HAP-1 (cell line): ENCODE data around the gene SLCO6A1.

Experiments
- DNase-seq, 2 experiments: peaks; one replicate each; pipeline ENCODE4 v3.0.0-alpha.2; 2016 to 2020; ENCODE audit warnings: low spot score in 2 of 2
- H3K27me3 ChIP-seq: fragments of 250-450 bp; sonication (Bioruptor Pico); 2 replicates; pipeline ENCODE4 v1.5.1; 2020; ENCODE audit warnings: low read depth, mild to moderate bottlenecking, moderate library complexity
- H3K36me3 ChIP-seq: fragments of 250-450 bp; sonication (Bioruptor Pico); replicated peaks from 2 replicates; pipeline ENCODE4 v1.5.1; 2020; ENCODE audit warnings: mild to moderate bottlenecking
- H3K4me1 ChIP-seq: fragments of 250-450 bp; sonication (Bioruptor Pico); 2 replicates; pipeline ENCODE4 v1.5.1; 2020; ENCODE audit warnings: mild to moderate bottlenecking
- H3K4me3 ChIP-seq: fragments of 250-450 bp; sonication (Bioruptor Pico); 2 replicates; pipeline ENCODE4 v1.5.1; 2020; ENCODE audit warnings: mild to moderate bottlenecking, moderate library complexity
- H3K9me3 ChIP-seq: fragments of 250-450 bp; sonication (Bioruptor Pico); 2 replicates; pipeline ENCODE4 v1.5.1; 2020; ENCODE audit warnings: mild to moderate bottlenecking, moderate library complexity
- in situ Hi-C: fragments of 300-500 bp; cut with MboI; formaldehyde crosslinking; loops from 3 replicates; pipeline ENCODE4 v1.14.3; 2020; ENCODE audit warnings: low sequenced_read_pairs, inconsistent platforms, mixed read lengths

Gene SLCO6A1, protein sequence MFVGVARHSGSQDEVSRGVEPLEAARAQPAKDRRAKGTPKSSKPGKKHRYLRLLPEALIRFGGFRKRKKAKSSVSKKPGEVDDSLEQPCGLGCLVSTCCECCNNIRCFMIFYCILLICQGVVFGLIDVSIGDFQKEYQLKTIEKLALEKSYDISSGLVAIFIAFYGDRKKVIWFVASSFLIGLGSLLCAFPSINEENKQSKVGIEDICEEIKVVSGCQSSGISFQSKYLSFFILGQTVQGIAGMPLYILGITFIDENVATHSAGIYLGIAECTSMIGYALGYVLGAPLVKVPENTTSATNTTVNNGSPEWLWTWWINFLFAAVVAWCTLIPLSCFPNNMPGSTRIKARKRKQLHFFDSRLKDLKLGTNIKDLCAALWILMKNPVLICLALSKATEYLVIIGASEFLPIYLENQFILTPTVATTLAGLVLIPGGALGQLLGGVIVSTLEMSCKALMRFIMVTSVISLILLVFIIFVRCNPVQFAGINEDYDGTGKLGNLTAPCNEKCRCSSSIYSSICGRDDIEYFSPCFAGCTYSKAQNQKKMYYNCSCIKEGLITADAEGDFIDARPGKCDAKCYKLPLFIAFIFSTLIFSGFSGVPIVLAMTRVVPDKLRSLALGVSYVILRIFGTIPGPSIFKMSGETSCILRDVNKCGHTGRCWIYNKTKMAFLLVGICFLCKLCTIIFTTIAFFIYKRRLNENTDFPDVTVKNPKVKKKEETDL

DNA sequence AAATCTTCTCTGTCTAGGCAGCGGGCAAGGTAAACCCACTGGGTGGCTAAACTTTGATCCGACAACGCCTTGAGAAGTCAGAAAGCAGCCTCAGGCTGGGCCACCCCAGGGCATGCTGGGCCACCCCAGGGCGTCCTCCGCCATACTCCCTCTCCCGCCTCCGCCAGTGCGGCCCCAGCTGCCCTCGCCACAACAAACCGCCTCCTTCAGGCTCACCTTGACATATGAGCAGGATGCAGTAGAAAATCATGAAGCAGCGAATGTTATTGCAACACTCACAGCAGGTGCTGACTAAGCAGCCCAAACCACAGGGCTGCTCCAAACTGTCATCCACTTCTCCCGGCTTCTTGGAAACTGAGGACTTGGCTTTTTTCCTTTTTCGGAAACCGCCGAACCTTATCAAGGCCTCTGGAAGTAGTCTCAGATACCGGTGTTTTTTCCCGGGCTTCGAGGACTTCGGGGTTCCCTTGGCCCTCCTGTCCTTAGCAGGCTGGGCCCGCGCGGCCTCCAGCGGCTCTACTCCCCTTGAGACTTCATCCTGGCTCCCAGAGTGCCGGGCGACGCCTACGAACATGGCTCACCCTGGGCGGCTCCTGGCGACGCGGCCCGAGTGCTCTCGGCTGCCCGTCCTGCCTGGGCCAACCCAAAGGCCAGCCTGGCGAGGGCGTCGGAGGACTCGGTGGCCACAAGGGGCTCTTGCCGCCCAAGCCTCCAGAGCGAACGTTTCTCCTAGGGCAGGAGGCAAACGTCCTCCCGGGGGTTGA, at the start of gene SLCO6A1:
SLCO6A1 (minus strand) TSS at position 731 of the 764 bp plus-strand sequence; CDS start at position 574, 157 bp downstream.
- H3K9me3 ChIP-seq: no peaks in the 10 kb centered on the region
- no peak for DNase-seq
- H3K4me1 ChIP-seq: no peaks in the 10 kb centered on the region
- no peak within 1 kb of the TSS for H3K4me3 ChIP-seq
- H3K36me3 ChIP-seq: no peaks in the 10 kb centered on the region
- no peaks in the 10 kb centered on the region for H3K27me3 ChIP-seq
- in situ Hi-C loops: no loop called here

DNA sequence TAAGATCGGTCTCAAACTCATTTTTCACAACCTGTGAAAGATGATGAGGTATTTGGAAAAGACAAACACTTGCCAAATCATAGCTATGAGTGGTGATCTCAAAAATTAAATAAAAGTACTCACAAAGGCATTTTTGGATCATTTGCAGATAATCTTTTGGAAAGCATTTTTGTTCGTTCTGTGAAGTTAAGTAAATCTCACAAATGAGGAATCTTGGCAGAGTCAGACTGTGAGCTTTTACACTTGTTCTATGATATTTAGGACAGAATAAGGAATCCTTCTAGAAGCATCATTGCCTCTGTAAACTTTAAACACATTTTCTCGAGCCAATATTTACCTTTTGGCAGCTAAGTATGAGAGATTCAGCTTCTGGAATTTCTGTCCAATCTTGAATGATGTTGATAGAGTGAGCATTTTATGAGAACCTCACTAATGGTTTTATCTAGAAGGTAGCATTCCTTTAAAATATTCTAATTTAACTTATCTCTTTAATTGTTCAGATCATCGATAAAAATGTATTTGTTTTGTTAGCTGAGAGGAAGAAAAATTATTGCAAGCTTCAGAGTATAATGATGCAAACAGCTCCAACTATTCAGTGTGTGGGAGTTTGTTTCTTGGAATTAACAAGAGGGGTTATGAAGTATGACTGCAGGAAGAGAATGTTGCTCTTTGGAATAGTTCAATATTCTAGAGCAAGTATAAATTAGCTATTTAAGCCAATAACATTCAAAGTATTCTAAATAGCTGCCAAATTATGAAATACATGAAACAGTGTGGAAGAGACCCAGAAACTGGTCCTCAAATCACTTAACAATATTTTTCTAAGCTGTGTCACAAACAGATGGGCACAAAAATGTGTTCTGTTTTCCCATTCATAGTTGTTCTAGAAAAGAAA, 48.6 kb upstream of the SLCO6A1 start:
- Histone ChIP-seq H3K27me3 (no peaks in the 10 kb centered on the region), H3K36me3 (no peaks in the 10 kb centered on the region), H3K9me3 (no peaks in the 10 kb centered on the region), H3K4me1 (no peaks in the 10 kb centered on the region), H3K4me3 (no peak overlapping the region)
- in situ Hi-C loops: loop anchor here (25.0 kb wide), 1 partner anchor 490 kb away; no protein-coding TSS in a partner anchor
- DNase-seq: no peak

DNA sequence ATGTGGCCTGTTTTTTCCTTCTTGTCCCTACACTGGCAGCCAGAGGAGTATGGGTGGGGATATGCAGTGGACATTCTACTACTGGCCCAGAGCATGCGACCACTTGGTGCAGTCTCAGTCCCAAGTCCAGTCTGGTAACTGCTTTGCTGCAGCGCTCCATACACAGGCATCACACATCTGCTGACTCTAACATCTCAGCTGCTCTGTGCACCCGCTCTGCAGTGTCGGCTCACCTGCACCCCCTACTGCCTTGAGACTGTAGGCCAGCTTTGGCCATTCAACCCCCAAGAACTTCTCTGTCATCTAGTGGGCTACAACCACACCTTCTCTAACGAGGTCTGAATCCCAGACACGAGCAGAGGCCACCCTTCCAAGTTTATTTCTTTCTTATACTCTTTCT, 46.4 kb upstream of the SLCO6A1 start:
- in situ Hi-C loops: loop anchor here (25.0 kb wide), 1 partner anchor 492 kb away; no protein-coding TSS in a partner anchor
- Histone ChIP-seq H3K4me1 (no peaks in the 10 kb centered on the region), H3K27me3 (no peaks in the 10 kb centered on the region), H3K36me3 (no peaks in the 10 kb centered on the region), H3K9me3 (no peaks in the 10 kb centered on the region), H3K4me3 (no peak overlapping the region)
- DNase-seq: peak in 1 of 2 experiments; percentile 56

DNA sequence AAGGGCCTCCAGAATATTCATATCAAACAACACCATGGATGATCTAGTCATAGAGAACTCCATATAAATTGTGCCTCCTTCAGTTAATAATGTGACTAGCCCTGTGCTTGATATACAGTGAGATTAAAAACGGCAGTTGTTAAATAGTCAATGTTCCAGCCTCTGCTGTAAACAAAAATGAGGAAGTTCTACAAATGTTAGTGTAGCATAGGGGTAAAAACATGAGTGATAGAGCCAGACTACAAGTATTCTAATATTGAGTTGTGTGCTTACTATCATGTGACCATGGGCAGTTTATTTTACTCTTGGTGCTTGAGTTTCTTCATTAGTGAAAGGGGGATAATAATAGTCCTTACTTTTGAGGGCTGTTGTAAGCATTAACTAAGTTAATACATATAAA, 43.3 kb upstream of the SLCO6A1 start:
- no peaks in the 10 kb centered on the region for H3K9me3 ChIP-seq
- H3K36me3 ChIP-seq: no peaks in the 10 kb centered on the region
- DNase-seq: no peak
- H3K27me3 ChIP-seq: no peaks in the 10 kb centered on the region
- H3K4me1 ChIP-seq: no peaks in the 10 kb centered on the region
- no peak overlapping the region for H3K4me3 ChIP-seq
- in situ Hi-C loops: loop anchor here (25.0 kb wide), 1 partner anchor 495 kb away; no protein-coding TSS in a partner anchor

DNA sequence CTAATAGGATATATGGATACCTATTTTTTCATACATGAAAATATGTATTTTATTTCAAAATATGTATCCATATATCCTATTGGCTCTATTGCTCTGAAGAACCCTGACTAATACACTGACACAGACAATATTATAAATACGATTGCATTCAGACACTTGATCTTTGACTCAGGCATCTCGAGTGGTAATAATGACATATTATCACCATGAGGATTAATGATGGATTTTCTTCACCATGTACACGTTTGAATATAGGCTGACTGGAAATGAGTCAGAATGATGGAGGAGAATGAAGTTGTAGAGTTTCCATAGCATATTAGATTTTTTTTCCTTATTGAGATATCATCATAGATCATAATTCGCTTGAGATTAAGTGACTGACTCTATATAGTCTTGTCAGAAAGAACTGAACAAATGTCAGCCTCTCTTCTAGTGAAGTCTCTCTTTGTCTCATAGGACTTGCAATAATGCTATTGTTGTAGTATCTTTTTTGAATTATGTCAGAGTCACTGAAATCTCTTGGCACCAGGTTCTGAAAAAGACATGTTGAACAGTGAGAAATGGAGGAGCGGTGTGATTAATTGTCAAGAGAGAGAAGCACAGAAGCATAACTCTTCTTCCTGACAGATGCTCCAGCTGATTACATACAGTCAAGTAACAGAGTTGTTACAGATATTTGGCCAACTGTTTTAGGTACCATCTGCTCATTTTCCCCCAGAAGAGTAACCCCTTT, 41.4 kb upstream of the SLCO6A1 start:
- Histone ChIP-seq H3K9me3 (no peaks in the 10 kb centered on the region), H3K4me3 (no peak overlapping the region), H3K36me3 (no peaks in the 10 kb centered on the region), H3K27me3 (no peaks in the 10 kb centered on the region), H3K4me1 (no peaks in the 10 kb centered on the region)
- DNase-seq: no peak
- in situ Hi-C loops: loop anchor here (25.0 kb wide), 1 partner anchor 497 kb away; no protein-coding TSS in a partner anchor

DNA sequence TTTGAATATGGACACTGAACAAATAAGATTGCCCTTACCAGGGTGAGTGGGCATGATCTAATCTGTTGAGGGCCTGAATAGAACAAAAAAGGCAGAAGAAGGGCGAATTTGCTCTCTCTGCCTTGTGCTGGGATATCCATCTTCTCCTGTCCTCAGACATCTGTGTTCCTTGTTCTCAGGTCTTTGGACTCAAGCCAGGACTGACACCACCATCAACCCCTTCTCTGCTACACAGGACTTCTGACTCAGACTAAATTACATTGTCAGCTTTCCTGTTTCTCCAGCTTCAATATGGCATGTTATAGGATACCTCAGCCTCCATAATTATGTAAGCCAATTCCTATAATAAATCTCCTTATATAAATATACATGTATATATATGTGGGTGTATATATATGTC, 40.8 kb upstream of the SLCO6A1 start:
- H3K4me1 ChIP-seq: no peaks in the 10 kb centered on the region
- H3K27me3 ChIP-seq: no peaks in the 10 kb centered on the region
- DNase-seq: no peak
- in situ Hi-C loops: loop anchor here (25.0 kb wide), 1 partner anchor 498 kb away; no protein-coding TSS in a partner anchor
- H3K9me3 ChIP-seq: no peaks in the 10 kb centered on the region
- H3K36me3 ChIP-seq: no peaks in the 10 kb centered on the region
- H3K4me3 ChIP-seq: no peak overlapping the region

DNA sequence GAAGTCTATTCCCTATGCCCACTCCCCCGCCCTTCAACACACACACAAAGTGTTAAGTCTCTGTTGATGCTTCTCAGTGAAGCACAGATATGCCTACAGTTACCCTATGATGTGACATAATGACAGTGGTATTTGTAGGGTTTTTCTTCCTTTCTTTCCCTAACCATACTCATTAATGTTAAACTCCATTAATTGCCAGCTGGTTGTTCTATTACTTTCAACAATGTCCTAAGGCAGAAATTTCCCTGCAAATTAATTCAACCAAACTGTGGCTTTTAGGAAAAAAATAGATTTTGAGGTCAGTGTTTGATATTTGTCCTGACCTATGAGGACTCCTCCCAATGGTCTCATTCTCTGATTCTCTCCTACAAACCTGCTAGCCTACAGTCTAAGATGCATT, 38.2 kb upstream of the SLCO6A1 start:
- Histone ChIP-seq H3K4me3 (no peak overlapping the region), H3K27me3 (no peaks in the 10 kb centered on the region)
- in situ Hi-C loops: loop anchor here (25.0 kb wide), 1 partner anchor 500 kb away; no protein-coding TSS in a partner anchor

DNA sequence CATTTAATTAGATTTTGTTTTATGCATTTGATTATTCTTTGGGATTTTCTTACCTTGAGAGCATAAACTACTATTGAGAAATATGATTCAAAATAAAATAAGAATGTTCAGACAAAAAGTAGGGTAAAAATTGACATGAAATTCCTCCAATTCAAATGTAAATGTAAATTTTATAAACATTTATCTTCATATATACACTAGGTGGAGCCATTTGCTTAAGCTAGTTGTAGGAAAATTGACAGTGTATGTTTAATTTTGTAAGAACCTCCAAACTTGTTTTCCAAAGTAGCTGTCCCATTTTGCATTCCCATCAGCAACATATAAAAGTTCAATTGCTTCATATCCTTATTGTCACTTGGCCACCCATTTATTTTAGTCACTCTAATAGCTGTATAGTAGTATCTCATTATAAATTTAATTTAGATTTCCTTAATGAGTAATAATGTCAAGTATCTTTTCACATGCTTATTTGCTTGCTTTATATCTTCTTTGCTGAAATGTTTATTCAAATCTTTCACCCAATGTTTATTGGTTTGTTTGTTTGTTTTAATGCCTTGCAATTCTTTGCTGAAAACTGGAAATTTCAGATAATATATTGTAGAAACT, 37.6 kb upstream of the SLCO6A1 start:
- no peaks in the 10 kb centered on the region for H3K27me3 ChIP-seq

More for the DNA sequence above, 38.2 kb upstream of the SLCO6A1 start:
- Histone ChIP-seq H3K9me3 (no peaks in the 10 kb centered on the region), H3K36me3 (no peaks in the 10 kb centered on the region), H3K4me1 (no peaks in the 10 kb centered on the region)
- DNase-seq: no peak

DNA sequence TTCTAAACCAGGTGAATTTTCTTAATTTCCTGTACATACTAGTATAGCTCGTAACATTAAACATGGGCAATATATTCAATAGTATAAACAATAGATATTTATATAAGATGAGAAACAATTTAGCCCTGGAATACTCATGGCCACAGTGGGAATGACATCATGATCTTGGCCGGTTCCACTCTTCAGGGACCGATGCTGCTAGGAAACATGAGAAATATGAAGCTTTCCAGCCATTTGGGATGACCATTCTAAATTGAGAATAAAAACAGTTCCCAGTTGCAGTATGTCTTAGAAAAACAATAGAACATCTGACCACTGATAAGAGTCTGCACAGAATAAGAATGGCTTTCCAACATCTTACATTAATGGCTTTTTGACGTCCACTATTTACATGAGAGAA, 33.3 kb upstream of the SLCO6A1 start:
- no peak overlapping the region for H3K4me3 ChIP-seq
- no peaks in the 10 kb centered on the region for H3K9me3 ChIP-seq
- in situ Hi-C loops: loop anchor here (25.0 kb wide), 1 partner anchor 505 kb away; no protein-coding TSS in a partner anchor

More for the DNA sequence above, 37.6 kb upstream of the SLCO6A1 start:
- in situ Hi-C loops: loop anchor here (25.0 kb wide), 1 partner anchor 501 kb away; no protein-coding TSS in a partner anchor
- H3K4me1 ChIP-seq: no peaks in the 10 kb centered on the region
- H3K36me3 ChIP-seq: no peaks in the 10 kb centered on the region
- no peak overlapping the region for H3K4me3 ChIP-seq
- DNase-seq: peak in 1 of 2 experiments; percentile 54
- no peaks in the 10 kb centered on the region for H3K9me3 ChIP-seq

DNA sequence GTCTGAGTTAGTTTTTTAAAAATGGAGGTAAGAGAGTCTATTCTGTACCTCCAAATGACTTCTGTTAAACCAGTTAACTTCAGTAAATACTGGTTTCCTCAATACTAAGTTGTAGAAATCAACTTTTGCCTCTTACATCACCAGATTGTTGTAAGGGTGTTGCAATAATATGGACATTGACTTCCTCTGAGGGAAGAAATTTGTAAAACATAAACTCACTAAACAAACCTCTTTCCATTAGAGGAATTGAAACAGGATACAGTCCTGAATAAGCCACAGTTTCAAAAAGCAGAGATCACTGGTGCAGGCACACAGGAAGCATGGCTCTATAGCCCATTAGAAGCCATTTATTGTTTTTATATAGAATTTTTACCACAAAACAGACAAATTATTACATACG, 32.7 kb upstream of the SLCO6A1 start:
- no peak for DNase-seq
- in situ Hi-C loops: loop anchor here (25.0 kb wide), 1 partner anchor 506 kb away; no protein-coding TSS in a partner anchor
- Histone ChIP-seq H3K4me3 (no peak overlapping the region), H3K4me1 (no peaks in the 10 kb centered on the region), H3K27me3 (peaks cover 2% of the 10 kb centered on the region; the same call in 1 of the 2 replicates), H3K9me3 (no peaks in the 10 kb centered on the region), H3K36me3 (no peaks in the 10 kb centered on the region)

More for the DNA sequence above, 33.3 kb upstream of the SLCO6A1 start:
- 0 out of 2 replicates have a peak, but pooled peaks cover 2% of the 10 kb centered on the region for H3K27me3 ChIP-seq
- no peaks in the 10 kb centered on the region for H3K4me1 ChIP-seq
- no peaks in the 10 kb centered on the region for H3K36me3 ChIP-seq
- no peak for DNase-seq

DNA sequence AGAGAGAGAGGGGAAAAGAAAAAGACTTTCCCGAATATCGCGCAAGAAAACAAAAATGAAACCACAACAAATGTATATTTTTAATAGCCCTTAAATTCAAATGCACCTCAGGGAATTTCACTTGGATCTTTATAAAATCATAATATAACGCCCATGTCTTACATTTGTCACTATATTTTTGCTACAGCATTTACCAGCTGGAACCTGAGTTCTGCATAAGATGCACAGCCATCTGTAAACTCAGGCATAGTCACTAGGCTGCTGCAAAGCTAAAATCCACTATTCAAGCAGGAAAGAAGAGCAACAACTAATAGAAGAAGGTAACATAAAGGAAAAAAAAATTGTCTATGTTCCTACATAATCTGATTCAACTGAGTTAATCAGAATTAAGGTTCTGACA, 30.6 kb upstream of the SLCO6A1 start:
- H3K36me3 ChIP-seq: no peaks in the 10 kb centered on the region
- no peak for DNase-seq
- in situ Hi-C loops: loop anchor here (25.0 kb wide), 1 partner anchor 508 kb away; no protein-coding TSS in a partner anchor
- H3K9me3 ChIP-seq: no peaks in the 10 kb centered on the region
- H3K4me3 ChIP-seq: no peak overlapping the region
- H3K4me1 ChIP-seq: no peaks in the 10 kb centered on the region
- peaks cover 2% of the 10 kb centered on the region; the same call in 1 of the 2 replicates for H3K27me3 ChIP-seq
